Kidney epithelial cell (primary cell): Measurements from ENCODE around the gene ZMYND10. TPM values are rescaled to one million over a fixed set of nuclear protein-coding genes. Genes with fewer than 3 reads are reported as not detected.

ENCODE experiments used
- DNase-seq: peaks from one replicate; pipeline ENCODE4 v3.0.0-alpha.2; 2010; ENCODE audit warnings: low read depth
- H3K27me3 ChIP-seq: 2 replicates; pipeline ENCODE4 v1.6.0; 2011; ENCODE audit warnings: low read length; ENCODE audit not compliant: control insufficient read depth, insufficient read depth
- H3K36me3 ChIP-seq: 2 replicates; pipeline ENCODE4 v1.5.1; 2011; ENCODE audit warnings: low read length; ENCODE audit not compliant: control insufficient read depth, insufficient read depth
- H3K4me3 ChIP-seq: 2 replicates; pipeline ENCODE4 v1.5.1; 2011; ENCODE audit warnings: low read depth, mild to moderate bottlenecking, control low read depth, low read length
- CTCF ChIP-seq: IDR thresholded peaks from 2 replicates; pipeline ENCODE4 v1.5.1; 2011; ENCODE audit warnings: mild to moderate bottlenecking, moderate library complexity, low read length, control low read depth, inconsistent platforms; ENCODE audit not compliant: insufficient read depth, poor library complexity, severe bottlenecking
- total RNA-seq: library from RNA; depleted of rRNA; stranded (reverse); fragments of >200 nt; gene quantifications from 2 replicates; pipeline ENCODE4 v1.2.3, GENCODE V29; 2015

Gene ZMYND10
- total RNA-seq, 1 donor from 2014 or later = 1.7 TPM

- TF ChIP-seq CTCF = no peak
- H3K27me3 ChIP-seq = peaks cover 41% of the 10 kb centered on the region
- no peak overlapping the region for H3K4me3 ChIP-seq
- H3K36me3 ChIP-seq = no peaks in the 10 kb centered on the region
- no peak for DNase-seq
These were observed 43.3 kb upstream of the ZMYND10 start for GRCh38 chr3:50388720-50389413.

GRCh38 chr3:50388016-50388719 lies 42.6 kb upstream of the ZMYND10 start:
- peaks cover 48% of the 10 kb centered on the region for H3K27me3 ChIP-seq

GRCh38 chr3:50385754-50386153 lies 40.2 kb upstream of the ZMYND10 start:
- Histone ChIP-seq H3K36me3 (no peaks in the 10 kb centered on the region), H3K4me3 (no peak overlapping the region), H3K27me3 (peaks cover 62% of the 10 kb centered on the region)
- no peak for TF ChIP-seq CTCF
- DNase-seq = no peak

More at GRCh38 chr3:50388016-50388719, 42.6 kb upstream of the ZMYND10 start:
- Histone ChIP-seq H3K36me3 (no peaks in the 10 kb centered on the region), H3K4me3 (no peak overlapping the region)
- peak; percentile 52 for TF ChIP-seq CTCF
- no peak for DNase-seq

GRCh38 chr3:50383750-50384149 lies 38.2 kb upstream of the ZMYND10 start:
- Histone ChIP-seq H3K4me3 (no peak overlapping the region), H3K27me3 (peaks cover 74% of the 10 kb centered on the region), H3K36me3 (no peaks in the 10 kb centered on the region)
- no peak for DNase-seq
- TF ChIP-seq CTCF = no peak

GRCh38 chr3:50382722-50383121 lies 37.2 kb upstream of the ZMYND10 start:
- TF ChIP-seq CTCF = no peak
- DNase-seq = no peak
- peaks cover 70% of the 10 kb centered on the region for H3K27me3 ChIP-seq
- no peak overlapping the region for H3K4me3 ChIP-seq
- H3K36me3 ChIP-seq = no peaks in the 10 kb centered on the region

GRCh38 chr3:50381383-50381782 lies 35.9 kb upstream of the ZMYND10 start:
- H3K27me3 ChIP-seq = peaks cover 57% of the 10 kb centered on the region
- H3K4me3 ChIP-seq = no peak overlapping the region
- H3K36me3 ChIP-seq = no peaks in the 10 kb centered on the region
- TF ChIP-seq CTCF = no peak
- no peak for DNase-seq
